ENCODE results near the gene NAT14.
A peak's percentile ranks its signal among the peaks of the same experiment; 100 is the strongest.
"Not testable (repeated sequence)": the region's sequence is repeated elsewhere in the genome, so short reads cannot be mapped to it uniquely, and the experiment has no call there.

Gene NAT14, protein sequence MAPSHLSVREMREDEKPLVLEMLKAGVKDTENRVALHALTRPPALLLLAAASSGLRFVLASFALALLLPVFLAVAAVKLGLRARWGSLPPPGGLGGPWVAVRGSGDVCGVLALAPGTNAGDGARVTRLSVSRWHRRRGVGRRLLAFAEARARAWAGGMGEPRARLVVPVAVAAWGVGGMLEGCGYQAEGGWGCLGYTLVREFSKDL

GRCh38 chr19:55484593-55485438 lies at the start of gene NAT14:
NAT14 (plus strand) TSS chr19:55485188; CDS start chr19:55485709, 521 bp downstream.
- peak in 38 of 51 donors; percentile 10 to 78 (median 52) for DNase-seq

- no peak for DNase-seq
These were observed 48.1 kb upstream of the NAT14 start for GRCh38 chr19:55436847-55437246.

GRCh38 chr19:55437410-55437809 lies 47.6 kb upstream of the NAT14 start:
- DNase-seq, result peak in 12 of 51 donors; percentile 2 to 43 (median 20)

GRCh38 chr19:55439052-55439451 lies 45.9 kb upstream of the NAT14 start:
- DNase-seq, result no peak

DNA sequence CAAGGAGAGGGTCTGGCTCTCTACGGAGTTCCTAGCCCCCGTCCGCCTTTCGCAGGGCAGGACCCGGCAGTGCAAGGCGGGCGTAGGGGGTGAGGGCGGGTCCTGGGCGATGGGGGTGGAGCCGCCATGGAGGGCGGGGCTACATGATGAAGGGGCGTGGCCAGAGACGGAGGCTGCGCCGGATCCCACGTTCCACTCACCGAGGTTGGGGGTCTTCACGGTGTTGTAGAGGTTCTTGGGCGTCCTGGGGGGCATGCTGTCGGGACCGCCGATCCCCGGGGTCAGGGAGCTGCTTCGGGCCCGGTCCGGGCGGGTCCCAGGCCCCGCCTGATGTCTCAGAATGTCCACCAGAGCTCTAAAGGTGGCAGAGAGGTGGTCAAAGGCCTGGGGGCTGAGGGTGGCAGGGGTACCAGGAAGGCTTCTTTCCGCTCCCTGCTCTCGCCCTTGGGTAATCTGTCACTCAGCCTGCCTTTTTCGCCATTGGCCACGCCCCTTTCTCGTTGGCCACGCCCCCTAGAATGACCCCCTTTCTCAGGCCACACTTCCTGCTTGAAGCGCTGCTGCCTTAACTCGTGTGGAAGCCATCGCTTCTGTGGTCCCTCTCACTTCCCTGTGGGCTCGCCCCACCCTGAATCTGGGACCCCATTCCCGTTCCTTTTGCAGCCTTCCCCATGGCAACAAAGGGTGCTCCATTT lies 44.4 kb upstream of the NAT14 start:
- peak in 1 of 51 donors; percentile 17 for DNase-seq

DNA sequence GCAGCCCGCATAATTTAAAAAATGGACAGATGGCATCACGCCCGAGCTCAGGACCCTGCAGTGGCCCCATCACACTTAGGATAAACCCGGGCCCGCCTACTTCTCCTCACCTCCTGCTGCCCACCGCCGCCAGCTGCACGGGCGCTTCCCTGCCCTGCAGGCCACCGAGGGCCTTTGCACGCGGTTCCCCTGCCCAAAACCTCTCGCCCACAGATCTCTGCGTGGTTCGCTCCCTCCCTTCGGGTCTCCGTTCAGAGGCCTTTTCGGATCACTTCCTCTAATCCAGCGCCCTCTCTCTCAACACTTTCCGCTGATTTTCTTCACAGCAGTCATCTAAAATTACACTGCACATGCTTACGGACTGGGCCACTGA lies 43.7 kb upstream of the NAT14 start:
- DNase-seq, result no peak

- DNase-seq, result peak in 1 of 51 donors; percentile 17
These were observed 43.2 kb upstream of the NAT14 start for GRCh38 chr19:55441692-55442321.

- peak in 8 of 51 donors; percentile 14 to 38 (median 30) for DNase-seq
These were observed 42.5 kb upstream of the NAT14 start for GRCh38 chr19:55442372-55442961.

- DNase-seq, result peak in 23 of 51 donors; percentile 13 to 82 (median 42)
These were observed 41.8 kb upstream of the NAT14 start, which contains the start of gene SHISA7 for GRCh38 chr19:55443045-55443823. SHISA7 (minus strand) TSS chr19:55443300; CDS start chr19:55442863, 437 bp downstream.

DNA sequence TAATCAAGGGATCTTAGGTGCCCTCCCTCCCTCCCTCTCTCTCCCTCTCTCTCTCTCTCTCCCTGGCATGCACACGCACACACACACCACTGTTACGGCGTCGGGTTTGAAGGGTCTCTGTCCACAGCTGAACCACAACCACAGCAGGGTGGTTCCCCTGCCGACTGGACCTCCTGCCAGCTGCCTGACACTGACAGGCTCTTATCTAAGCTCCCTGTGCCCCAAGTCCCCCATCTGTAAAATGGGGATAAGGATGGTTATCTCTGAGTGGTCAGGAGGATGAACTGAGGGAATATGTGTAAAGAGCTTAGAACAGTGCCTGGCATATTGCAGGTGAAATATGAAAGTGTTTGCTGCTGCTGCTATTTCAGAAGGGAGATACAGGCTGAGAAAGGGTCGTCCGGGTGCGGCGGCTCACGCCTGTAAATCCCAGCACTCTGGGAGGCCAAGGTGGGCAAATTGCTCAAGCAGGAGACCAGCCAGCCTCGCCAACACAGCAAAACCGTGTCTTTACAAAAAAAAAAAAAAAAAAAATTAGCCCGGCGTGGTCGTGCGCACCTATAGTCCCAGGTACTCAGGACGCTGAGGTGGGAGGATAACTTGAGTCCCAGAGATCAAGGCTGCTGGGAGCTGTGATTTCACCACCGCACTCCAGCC lies 41.0 kb upstream of the NAT14 start:
- DNase-seq, result peak in 1 of 51 donors; percentile 70

DNA sequence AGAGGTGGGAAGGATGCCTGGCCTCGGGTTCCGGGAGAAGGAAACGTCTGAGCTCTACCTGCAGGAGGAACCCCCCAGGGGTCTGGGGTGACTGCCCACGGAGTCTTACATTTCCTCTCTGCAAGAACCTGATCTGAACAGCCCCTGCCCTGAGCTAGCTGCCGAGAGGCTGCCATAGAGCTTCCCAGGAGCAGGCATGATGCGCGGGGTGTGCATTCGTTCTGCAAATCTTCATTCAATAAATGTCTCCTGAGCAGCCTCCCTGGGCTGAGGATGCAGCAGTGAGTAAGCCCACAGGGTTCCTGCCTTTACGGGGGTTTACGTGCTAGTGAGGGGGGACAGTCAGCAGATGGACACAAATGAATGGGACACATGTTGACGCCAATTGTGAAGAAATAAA lies 40.3 kb upstream of the NAT14 start:
- peak in 2 of 51 donors; percentile 28 to 39 for DNase-seq

- DNase-seq, result no peak
These were observed 38.9 kb upstream of the NAT14 start for GRCh38 chr19:55446060-55446459.

DNA sequence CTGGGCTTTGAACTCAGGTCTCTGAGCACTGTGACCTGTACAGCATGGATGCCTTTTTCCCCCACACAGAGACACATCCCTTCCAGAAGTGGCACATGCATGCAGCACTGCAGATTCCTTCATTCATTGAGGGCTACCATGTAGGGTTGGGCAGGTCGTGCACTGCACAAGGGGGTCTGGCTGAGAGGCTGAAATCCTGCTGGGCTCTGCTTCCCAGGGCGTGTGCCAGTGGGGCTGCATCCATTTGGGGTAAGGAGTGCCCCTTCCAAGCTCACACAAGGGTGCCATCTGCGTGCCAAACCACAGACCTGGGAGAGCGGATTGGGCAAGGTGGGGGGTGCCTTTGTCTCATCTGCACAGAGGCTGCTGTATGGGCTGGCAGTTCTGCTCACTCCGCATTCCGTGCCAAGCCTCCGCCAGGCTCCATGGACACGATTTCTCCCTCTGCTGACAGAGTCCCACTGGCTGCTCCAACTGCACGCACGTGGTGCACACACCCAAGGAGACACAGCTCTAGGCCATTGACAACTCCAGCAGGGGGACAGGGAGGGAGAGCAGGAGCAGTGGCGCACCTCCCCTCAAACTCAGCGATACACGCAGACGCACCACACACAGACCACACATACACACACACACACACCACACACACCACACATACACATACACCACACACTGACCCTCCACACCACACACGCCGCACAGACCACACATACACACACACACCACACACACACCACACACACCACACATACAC lies 37.4 kb upstream of the NAT14 start:
- peak in 41 of 51 donors; percentile 5 to 86 (median 56) for DNase-seq

GRCh38 chr19:55448175-55448490 lies 36.9 kb upstream of the NAT14 start:
- not testable (repeated sequence) for DNase-seq

DNA sequence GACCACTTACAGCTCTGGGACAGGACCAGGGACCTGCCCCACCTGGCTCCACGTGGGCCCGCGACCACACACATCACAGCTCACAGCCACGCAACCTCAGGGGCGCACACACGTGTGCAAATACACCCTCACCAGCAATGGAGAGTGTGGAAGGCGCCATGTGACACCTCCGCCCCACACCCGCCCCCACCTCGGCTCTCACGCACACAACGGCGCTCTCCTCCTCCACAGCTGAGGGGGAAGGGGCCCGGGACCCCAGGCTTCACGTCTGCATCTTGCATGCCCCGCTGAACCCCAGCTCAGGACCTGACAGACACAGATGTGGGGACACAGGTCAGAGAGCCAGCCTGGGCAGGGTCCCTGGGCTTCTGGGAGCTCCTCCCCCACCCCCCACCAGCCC lies 35.5 kb upstream of the NAT14 start:
- no peak for DNase-seq

DNA sequence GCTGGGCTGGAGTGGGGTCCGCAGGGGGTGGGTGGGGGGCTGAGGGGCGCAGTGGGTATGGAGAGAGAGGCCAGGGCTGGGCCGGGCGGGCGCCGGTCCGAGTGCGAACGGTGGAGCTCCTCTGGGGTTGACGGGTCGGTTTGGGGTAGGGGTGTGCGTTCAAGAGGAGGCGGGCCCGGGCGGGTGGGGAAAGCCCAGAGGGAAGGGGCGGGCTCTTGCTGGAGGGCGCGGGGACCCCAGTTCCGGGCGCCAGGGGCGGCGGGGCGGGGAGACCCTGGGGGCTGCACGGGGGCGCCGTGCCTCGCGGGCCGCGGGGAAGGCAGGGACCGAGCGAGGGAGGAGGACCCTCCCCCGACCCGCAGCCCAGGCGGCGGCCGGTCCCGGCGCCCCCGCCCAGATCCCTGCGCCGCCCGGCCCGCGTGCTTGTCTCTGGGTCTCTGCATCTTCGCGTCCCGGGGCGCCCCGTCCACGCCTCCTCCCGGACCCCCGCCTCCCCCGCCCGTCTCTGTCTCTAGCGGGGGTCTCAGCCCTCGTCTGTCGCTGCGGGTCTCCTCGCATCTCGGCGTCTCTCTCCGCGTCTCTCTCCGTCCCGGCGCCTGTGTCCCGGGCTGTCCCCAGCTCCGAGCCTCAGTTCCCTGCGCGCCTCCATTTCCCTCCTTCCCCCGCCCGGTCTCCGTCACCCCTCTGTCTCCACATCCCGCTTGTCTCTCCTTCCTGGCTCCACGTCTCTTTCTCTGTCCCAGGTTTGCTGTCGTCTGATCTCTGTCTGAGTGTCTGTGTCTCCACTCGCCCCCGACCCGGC lies 33.6 kb upstream of the NAT14 start:
- peak in 2 of 51 donors; percentile 55 to 62 for DNase-seq

GRCh38 chr19:55451965-55452748 lies 32.8 kb upstream of the NAT14 start:
- peak in 33 of 51 donors; percentile 6 to 80 (median 50) for DNase-seq
